ENCODE measurements around the gene HSPA9. TPM values are rescaled to one million over a fixed set of nuclear protein-coding genes. Genes with fewer than 3 reads are reported as not detected.

The HSPA9 gene
- total and polyA plus RNA-seq, 2 of the 13 experiments (the other 11 are each of a cell fraction or from before 2014, with no cell fraction given) = 165 to 478 TPM

DNA sequence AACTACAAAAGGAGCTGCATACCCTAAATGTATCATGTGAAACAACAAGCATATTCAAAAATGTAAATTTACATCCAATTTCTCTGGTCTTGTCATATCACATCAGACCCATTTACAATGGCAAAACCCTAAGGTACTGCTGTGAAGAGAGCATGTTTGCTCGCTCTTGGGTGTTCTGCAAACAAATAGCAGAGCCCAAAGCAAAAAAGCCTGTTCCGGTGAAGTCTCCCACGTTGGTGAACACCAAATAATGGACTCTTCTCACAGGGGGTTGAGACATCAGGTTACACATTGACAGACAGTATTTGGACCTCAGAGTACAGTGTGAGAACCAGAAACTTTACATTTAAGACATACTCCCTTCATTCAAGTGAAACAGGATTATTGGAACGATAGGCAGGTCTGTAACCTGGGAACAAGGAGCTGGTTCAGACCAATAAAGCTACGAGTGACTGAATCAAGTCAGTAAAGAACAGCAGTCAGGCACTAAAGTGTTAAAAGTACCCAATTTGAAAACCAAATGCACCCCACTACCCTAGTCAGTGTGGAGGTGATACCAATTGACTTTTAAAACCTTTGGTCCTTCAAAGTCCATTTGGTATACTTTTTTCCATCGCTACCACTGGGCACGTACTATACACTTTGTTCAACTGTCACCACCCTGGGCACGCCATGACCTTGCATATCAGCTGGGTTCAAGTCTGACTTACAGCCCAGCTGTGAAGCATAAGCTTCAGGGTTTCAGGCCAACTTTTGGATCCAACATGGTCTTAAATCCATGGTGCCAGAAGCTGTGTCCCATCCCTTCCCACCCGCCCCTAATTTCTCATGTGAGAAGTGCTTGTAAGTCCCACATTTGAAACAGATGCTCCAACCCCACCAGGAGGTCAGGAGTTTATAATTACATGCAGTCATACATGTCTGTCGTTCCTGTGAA is 68.6 kb downstream of the HSPA9 start (continued):
- TF ChIP-seq POLR2G (IDR thresholded peaks at IDR 0.05; ENCODE audit: low read depth, low read length) (no peak), RBFOX2 (IDR thresholded peaks at IDR 0.05; ENCODE audit: low read depth, low read length) (no peak), RFX5 (IDR thresholded peaks at IDR 0.05; ENCODE audit: low read depth, low read length) (no peak), MTF2 (CRISPR knock-in tag; IDR thresholded peaks at IDR 0.05; ENCODE audit: borderline replicate concordance) (no peak), SIN3A (IDR thresholded peaks at IDR 0.05; ENCODE audit: borderline replicate concordance, low read depth, low read length) (0 out of 2 replicates have a peak, but pooled peaks have one; percentile 38), JUN (CRISPR knock-in tag; IDR thresholded peaks at IDR 0.05) (no peak), HOMEZ (CRISPR knock-in tag; IDR thresholded peaks at IDR 0.05; ENCODE audit: low read depth) (peak; percentile 36; the same call in 1 of the 2 replicates), ZBTB8A (CRISPR knock-in tag; IDR thresholded peaks at IDR 0.05; ENCODE audit: borderline replicate concordance, low read depth) (no peak), CEBPG (CRISPR knock-in tag; IDR thresholded peaks at IDR 0.05) (peak; percentile 75), ZNF431 (CRISPR knock-in tag; IDR thresholded peaks at IDR 0.05; ENCODE audit: borderline replicate concordance, low read depth) (no peak), PLSCR1 (CRISPR knock-in tag; IDR thresholded peaks at IDR 0.05; ENCODE audit: borderline replicate concordance) (no peak), IKZF5 (CRISPR knock-in tag; IDR thresholded peaks at IDR 0.05) (peak; percentile 32; the same call in 1 of the 2 replicates), ZNF451 (CRISPR knock-in tag; IDR thresholded peaks at IDR 0.05) (no peak), HNRNPH1 (optimal IDR thresholded peaks at IDR 0.05; ENCODE audit: low read depth, low read length) (no peak), SRF (IDR thresholded peaks at IDR 0.05; ENCODE audit: low read depth, low read length) (no peak), DDIT3 (CRISPR knock-in tag; IDR thresholded peaks at IDR 0.05) (no peak), ZGPAT (CRISPR knock-in tag; IDR thresholded peaks at IDR 0.05) (peak; percentile 52; the same call in 1 of the 2 replicates), ZNF850 (CRISPR knock-in tag; conservative IDR thresholded peaks at IDR 0.05) (no peak), ATF4 (CRISPR knock-in tag; IDR thresholded peaks at IDR 0.05) (no peak)
- TF ChIP-seq, protein P1, sequence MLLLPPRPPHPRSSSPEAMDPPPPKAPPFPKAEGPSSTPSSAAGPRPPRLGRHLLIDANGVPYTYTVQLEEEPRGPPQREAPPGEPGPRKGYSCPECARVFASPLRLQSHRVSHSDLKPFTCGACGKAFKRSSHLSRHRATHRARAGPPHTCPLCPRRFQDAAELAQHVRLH (CRISPR knock-in tag; IDR thresholded peaks at IDR 0.05; ENCODE audit: borderline replicate concordance, low read depth) = 0 out of 2 replicates have a peak, but pooled peaks have one; percentile 11
- TF ChIP-seq, protein P2, sequence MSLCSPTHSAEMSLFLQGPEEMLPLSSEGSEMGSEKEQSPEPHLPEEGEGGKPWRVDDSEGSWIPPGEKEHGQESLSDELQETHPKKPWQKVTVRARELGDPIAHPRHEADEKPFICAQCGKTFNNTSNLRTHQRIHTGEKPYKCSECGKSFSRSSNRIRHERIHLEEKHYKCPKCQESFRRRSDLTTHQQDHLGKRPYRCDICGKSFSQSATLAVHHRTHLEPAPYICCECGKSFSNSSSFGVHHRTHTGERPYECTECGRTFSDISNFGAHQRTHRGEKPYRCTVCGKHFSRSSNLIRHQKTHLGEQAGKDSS (CRISPR knock-in tag; IDR thresholded peaks at IDR 0.05; ENCODE audit: borderline replicate concordance, low read depth) = peak; percentile 97
